ENCODE data around the gene SVIL. TPM values are rescaled to one million over a fixed set of nuclear protein-coding genes. Genes with fewer than 3 reads are reported as not detected.
A peak's percentile ranks its signal among the peaks of the same experiment; 100 is the strongest.

The SVIL gene
- total RNA-seq, 2 experiments from 2014 or later = 9.4 to 12.0 TPM

DNA sequence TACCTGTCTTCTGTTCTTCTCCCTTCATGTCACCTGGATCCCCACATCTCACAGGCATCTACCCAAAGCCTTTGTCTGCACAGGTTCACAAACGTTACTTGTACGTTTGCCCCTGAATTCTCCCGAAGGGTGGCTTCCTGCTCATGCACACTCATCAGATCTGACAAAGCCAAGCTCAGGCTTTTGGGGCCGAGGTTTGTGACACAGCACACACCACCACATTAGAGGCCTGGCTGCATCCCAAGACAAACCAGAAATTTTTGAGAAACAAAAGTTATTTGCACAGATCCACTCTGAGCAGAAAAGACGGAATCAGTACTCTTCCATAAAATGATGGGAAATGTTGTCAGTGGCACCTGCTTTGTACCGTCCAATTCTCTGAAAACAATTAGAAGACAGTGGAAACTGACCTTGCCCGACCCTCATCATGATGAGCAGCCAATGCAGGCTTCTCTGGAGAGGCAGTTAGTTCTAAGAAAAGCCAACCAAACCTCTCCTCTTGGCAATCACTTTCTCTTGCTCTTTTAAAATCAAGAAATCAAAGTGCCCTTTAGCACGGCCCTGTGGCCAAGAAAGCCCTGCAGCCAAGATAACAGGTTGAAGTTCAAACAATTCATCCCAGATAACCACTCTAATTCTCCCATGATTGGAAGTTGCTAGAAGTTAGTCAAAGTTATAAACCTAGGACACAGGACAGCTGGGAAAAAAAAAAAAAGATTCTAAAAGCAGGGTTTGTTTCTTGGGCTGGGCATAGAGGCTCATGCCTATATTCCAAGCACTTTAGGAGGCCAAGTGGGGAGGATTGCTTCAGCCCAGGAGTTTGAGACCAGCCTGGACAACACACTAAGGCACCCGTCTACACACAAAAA lies 13.6 kb upstream of the SVIL start:
- Mint-ChIP-seq H3K36me3 (peaks cover 10% of the 10 kb centered on the region), H3K27me3 (no peaks in the 10 kb centered on the region), H3K9me3 (no peaks in the 10 kb centered on the region), H3K4me1 (ENCODE audit: low read depth) (peaks cover 32% of the 10 kb centered on the region), H3K27ac (peak overlapping the region; percentile 4), H3K4me3 (no peak overlapping the region)
- intact Hi-C loops (cut with micrococcal nuclease) = loop anchor here (1.0 kb wide), 1 partner anchor 11 kb away; no protein-coding TSS in a partner anchor
- peak; percentile 47 for DNase-seq
- ChIA-PET POLR2A (interaction anchor here (1.6 kb wide), 1 partner anchor 10 kb away, joined by 4 read pairs; no protein-coding TSS in a partner anchor), CTCF (interaction anchor here (1.4 kb wide), 1 partner anchor 12 kb away, joined by 4 read pairs; no protein-coding TSS in a partner anchor)

DNA sequence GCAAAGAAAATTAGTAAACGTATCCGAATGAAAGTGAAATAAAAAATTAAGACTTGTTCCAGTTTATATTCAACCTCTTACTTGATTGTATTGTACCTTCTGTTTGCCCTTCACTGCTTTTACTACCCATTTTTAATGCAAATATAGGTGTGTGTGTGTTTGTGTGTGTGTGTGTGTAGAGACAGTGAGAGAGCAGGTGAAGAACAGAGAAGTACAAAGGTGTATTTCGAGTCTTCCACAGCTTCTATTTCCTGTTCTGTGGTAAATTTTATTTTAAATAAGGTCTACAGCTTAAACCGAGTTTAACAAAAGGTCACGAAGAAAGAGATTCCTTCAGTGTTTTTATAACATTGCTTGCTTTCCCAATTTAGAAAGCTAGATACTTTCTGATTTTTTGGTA lies 12.7 kb upstream of the SVIL start:
- no peak overlapping the region for H3K4me3 Mint-ChIP-seq
- H3K4me1 Mint-ChIP-seq (ENCODE audit: low read depth) = peaks cover 32% of the 10 kb centered on the region
- no peak overlapping the region for H3K27ac Mint-ChIP-seq
- no peak for DNase-seq
- CTCF ChIA-PET = no interaction called here
- intact Hi-C loops (cut with micrococcal nuclease) = loop anchor here (2.0 kb wide), 1 partner anchor 15 kb away; no protein-coding TSS in a partner anchor
- POLR2A ChIA-PET = interaction anchor here (1.6 kb wide), 1 partner anchor 10 kb away, joined by 4 read pairs; no protein-coding TSS in a partner anchor
- H3K36me3 Mint-ChIP-seq = peaks cover 4% of the 10 kb centered on the region
- H3K9me3 Mint-ChIP-seq = no peaks in the 10 kb centered on the region
- no peaks in the 10 kb centered on the region for H3K27me3 Mint-ChIP-seq

DNA sequence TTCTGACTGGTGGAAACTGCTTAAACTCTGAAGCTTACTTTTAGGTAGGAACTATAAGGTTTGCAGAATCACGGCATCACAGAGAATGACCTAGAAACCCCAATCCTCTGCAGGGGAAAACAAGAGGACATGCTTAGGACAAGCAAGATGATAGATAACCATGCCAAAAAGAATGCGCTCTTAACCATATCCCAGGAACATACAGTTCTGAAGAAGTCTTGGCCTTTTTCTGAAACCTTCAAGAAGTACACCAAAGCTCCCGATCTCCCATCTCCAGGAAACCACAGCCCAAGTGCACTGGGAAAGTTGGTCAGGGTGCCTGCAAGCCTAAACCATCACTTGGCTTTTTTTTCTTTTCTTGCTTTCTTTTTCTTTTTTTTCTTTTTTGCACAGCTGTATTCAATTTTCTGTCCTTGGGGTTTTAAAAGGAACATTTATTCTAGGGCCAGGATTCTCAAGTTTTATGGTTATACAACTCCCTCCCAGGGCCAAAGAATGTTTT lies 12.2 kb upstream of the SVIL start:
- H3K4me1 Mint-ChIP-seq (ENCODE audit: low read depth) = peaks cover 32% of the 10 kb centered on the region
- H3K4me3 Mint-ChIP-seq = no peak overlapping the region
- no peaks in the 10 kb centered on the region for H3K27me3 Mint-ChIP-seq
- no peak overlapping the region for H3K27ac Mint-ChIP-seq
- POLR2A ChIA-PET = no interaction called here
- peaks cover 2% of the 10 kb centered on the region for H3K36me3 Mint-ChIP-seq
- CTCF ChIA-PET = no interaction called here
- DNase-seq = no peak
- H3K9me3 Mint-ChIP-seq = no peaks in the 10 kb centered on the region
- intact Hi-C loops (cut with micrococcal nuclease) = loop anchor here (2.0 kb wide), 1 partner anchor 14 kb away; no protein-coding TSS in a partner anchor

DNA sequence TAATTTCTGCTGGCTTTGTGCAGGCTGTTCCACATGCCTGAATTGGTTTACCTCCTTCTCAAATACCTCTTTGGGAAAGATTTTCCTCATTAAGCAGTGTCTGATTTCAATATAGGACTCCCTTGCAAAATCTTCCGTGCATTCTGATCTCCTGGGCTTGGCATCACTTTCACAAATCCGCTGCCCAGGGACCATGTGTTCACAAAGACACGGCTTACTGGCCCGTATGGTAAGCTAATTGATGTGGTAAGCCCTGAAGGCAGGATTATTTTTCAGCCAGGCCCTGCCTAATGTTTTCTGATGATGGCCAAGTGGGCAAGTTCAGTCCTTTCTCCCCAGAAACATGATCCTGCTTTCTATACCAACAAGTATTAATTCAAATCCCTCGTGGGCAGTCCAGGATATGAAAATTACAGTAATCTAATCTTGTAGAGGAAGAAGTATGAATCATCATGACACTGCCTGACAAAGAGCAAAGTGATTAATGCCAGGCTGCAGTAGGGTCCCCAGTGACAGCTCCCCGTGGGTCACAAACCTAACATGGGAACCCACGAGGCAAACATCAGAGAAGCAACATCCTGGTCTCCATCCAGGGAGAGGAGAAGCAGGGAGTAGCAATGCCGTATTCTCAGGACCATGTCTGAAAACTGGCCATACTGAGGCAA lies 11.6 kb upstream of the SVIL start:
- no peak overlapping the region for H3K4me3 Mint-ChIP-seq
- no peaks in the 10 kb centered on the region for H3K9me3 Mint-ChIP-seq
- intact Hi-C loops (cut with micrococcal nuclease) = loop anchor here (2.0 kb wide), 1 partner anchor 14 kb away; no protein-coding TSS in a partner anchor
- no peaks in the 10 kb centered on the region for H3K27me3 Mint-ChIP-seq
- POLR2A ChIA-PET = no interaction called here
- DNase-seq = peak; percentile 37
- CTCF ChIA-PET = no interaction called here
- H3K4me1 Mint-ChIP-seq (ENCODE audit: low read depth) = peaks cover 32% of the 10 kb centered on the region
- H3K36me3 Mint-ChIP-seq = peaks cover 2% of the 10 kb centered on the region
- no peak overlapping the region for H3K27ac Mint-ChIP-seq

DNA sequence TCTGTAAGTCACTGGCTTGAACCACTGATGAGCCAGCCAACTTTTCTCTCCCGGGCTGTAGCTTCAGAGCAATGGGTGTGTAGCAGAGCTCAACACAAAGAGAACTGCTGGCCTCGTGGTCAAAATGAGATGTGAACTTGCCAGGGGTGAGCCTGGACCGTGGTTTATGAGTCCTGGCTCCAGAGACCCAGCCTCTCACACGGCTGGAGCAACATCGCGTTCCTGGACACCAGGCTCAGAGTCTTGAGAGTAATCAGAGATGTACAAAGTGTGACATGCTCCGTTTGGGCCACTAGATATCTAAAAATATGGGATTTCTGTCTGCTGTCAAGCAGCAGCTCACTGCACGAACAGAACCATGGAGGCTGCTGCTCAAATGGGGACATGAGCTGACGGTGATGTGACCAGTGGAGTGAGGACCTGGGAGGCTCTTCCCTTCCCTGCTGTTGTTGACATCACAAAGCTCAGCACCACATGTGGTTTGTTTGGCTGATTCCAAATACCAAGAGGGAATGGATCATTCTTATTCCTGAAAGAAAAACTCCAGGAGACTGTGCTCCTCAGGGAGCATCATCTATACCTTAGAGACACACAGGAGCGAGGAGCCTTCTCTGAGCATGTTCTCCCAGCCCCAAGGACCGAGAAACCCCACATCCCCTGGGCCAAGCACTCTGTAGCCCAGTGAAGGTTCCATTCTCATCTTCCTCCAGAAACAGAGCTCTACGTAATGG lies 9.2 kb upstream of the SVIL start:
- H3K27me3 Mint-ChIP-seq = no peaks in the 10 kb centered on the region
- ChIA-PET POLR2A (no interaction called here), CTCF (no interaction called here)
- intact Hi-C loops (cut with micrococcal nuclease) = no loop called here
- H3K4me1 Mint-ChIP-seq (ENCODE audit: low read depth) = peaks cover 30% of the 10 kb centered on the region
- peaks cover 2% of the 10 kb centered on the region for H3K36me3 Mint-ChIP-seq
- no peaks in the 10 kb centered on the region for H3K9me3 Mint-ChIP-seq
- no peak overlapping the region for H3K4me3 Mint-ChIP-seq
- no peak overlapping the region for H3K27ac Mint-ChIP-seq
- no peak for DNase-seq

DNA sequence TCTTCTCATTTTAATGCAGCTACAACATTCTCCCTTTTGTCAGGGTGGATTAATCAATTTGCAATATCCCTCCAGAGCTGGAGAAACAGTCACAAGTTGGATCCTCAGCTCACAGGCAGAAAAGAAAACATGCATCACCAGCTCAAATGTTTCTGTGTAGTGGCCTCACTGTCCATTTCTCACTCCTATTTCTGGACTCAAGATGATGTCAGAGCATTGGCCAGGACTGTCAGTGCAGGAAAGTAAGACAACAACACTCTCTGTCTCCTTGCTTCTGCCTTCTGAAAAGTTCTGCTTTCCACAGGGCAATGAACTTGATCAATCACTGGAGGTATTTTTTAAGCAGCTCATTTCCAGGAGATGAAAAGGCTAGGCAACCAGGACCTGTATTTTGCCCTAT lies 8.2 kb upstream of the SVIL start:
- Mint-ChIP-seq H3K27ac (no peak overlapping the region), H3K36me3 (peaks cover 2% of the 10 kb centered on the region), H3K9me3 (no peaks in the 10 kb centered on the region), H3K4me3 (no peak overlapping the region), H3K27me3 (no peaks in the 10 kb centered on the region), H3K4me1 (ENCODE audit: low read depth) (peaks cover 20% of the 10 kb centered on the region)
- DNase-seq = no peak
- intact Hi-C loops (cut with micrococcal nuclease) = no loop called here
- ChIA-PET CTCF (interaction anchor here (0.7 kb wide), 1 partner anchor 598 kb away, joined by 3 read pairs; no protein-coding TSS in a partner anchor), POLR2A (no interaction called here)

DNA sequence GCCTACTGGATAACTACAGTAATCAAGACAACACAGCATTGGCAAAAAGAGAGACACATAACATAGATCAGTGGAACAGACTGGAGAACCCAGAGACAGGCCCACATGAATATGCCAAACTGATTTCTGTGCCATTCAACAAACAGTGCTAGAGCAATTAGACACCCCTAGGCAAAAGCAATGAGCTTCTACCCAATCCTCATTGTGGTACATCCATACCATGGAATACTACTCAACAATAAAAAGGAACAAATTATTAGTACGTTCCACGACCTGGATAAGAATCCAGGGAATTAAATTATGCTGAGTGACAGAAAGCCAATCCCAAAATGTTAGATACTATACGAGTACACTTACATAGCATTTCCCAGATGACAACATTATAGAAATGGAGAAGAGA lies 2.8 kb upstream of the SVIL start:
- DNase-seq = no peak
- ChIA-PET CTCF (no interaction called here), POLR2A (no interaction called here)
- no peak overlapping the region for H3K27ac Mint-ChIP-seq
- intact Hi-C loops (cut with micrococcal nuclease) = no loop called here
- peaks cover 37% of the 10 kb centered on the region for H3K4me1 Mint-ChIP-seq (ENCODE audit: low read depth)
- H3K36me3 Mint-ChIP-seq = peaks cover 5% of the 10 kb centered on the region
- H3K27me3 Mint-ChIP-seq = no peaks in the 10 kb centered on the region
- H3K9me3 Mint-ChIP-seq = no peaks in the 10 kb centered on the region
- H3K4me3 Mint-ChIP-seq = no peak overlapping the region

DNA sequence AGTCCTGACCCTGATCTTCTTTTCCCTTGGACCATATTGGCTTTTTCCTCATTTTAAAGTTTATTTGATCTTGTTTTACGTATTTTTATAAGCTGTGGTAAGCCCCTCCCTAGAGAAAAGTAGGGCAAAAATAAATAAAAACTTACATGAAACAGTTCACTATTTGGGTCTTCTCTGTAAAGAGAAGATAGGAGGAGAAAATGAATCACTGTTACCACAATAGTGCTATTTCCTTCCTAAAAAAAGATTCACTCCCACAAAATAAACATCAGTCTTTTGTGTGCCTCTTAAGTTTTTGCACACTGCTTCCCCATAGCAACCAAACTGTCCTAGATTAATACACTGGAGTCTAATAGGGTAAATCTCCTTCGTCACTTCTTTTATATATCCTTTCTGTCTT lies 1.4 kb upstream of the SVIL start:
- H3K4me1 Mint-ChIP-seq (ENCODE audit: low read depth) = peaks cover 39% of the 10 kb centered on the region
- intact Hi-C loops (cut with micrococcal nuclease) = no loop called here
- no peaks in the 10 kb centered on the region for H3K27me3 Mint-ChIP-seq
- H3K9me3 Mint-ChIP-seq = no peaks in the 10 kb centered on the region
- ChIA-PET POLR2A (no interaction called here), CTCF (no interaction called here)
- H3K27ac Mint-ChIP-seq = no peak overlapping the region
- DNase-seq = no peak
- H3K36me3 Mint-ChIP-seq = peaks cover 5% of the 10 kb centered on the region
- no peak overlapping the region for H3K4me3 Mint-ChIP-seq

DNA sequence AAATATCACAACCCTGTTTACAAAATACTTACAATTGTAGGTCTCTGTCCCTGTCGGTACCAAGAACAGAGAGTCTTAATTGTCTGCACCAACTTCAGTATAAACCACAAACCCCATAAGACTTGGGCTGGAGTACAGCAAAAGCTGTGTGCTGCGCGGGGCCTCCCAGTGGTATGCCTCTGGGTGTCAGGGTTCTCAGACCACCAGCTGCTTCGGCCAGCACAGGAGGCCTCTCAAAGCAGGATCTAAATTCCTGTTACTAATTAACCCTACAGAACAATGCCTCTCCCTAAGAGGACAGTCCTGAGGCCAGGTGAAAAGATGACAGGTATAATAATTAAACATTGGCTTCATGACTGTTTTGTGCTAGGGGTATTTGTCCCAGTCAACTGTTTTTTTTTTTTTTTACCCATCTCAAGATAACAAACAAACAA lies 957 bp upstream of the SVIL start:
- Mint-ChIP-seq H3K4me1 (ENCODE audit: low read depth) (peaks cover 39% of the 10 kb centered on the region), H3K4me3 (no peak overlapping the region), H3K27me3 (no peaks in the 10 kb centered on the region), H3K27ac (peak overlapping the region; percentile 42), H3K9me3 (no peaks in the 10 kb centered on the region), H3K36me3 (peaks cover 5% of the 10 kb centered on the region)
- no peak for DNase-seq
- POLR2A ChIA-PET = no interaction called here
- CTCF ChIA-PET = interaction anchor here (1.2 kb wide), 1 partner anchor 46 kb away, joined by 3 read pairs; no protein-coding TSS in a partner anchor
- intact Hi-C loops (cut with micrococcal nuclease) = no loop called here

DNA sequence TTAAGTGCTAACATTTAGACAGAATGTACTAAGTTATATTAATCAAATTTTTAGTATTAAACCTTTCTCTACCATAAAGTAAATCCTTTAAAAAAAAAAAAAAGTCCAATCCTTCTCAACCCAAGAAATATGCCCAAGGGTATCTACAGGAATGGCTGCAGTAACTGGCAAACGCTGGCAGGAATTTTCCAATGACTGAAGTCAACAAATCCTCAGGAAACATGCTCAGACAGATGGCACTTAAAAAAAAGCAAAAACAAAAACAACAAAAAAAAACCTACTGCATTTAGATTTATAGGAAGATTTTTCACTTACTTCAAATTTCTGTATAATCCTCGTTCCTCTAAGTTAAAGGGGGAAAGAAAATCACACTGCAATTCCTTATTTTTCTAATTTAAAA lies 666 bp downstream of the SVIL start:
- H3K36me3 Mint-ChIP-seq = peaks cover 5% of the 10 kb centered on the region
- POLR2A ChIA-PET = no interaction called here
- intact Hi-C loops (cut with micrococcal nuclease) = no loop called here
- no peak overlapping the region for H3K4me3 Mint-ChIP-seq
- H3K27me3 Mint-ChIP-seq = no peaks in the 10 kb centered on the region
- H3K9me3 Mint-ChIP-seq = no peaks in the 10 kb centered on the region
- H3K27ac Mint-ChIP-seq = no peak overlapping the region
- CTCF ChIA-PET = interaction anchor here (1.1 kb wide), 1 partner anchor 23 kb away, joined by 6 read pairs; no protein-coding TSS in a partner anchor
- DNase-seq = no peak
- H3K4me1 Mint-ChIP-seq (ENCODE audit: low read depth) = peaks cover 42% of the 10 kb centered on the region

DNA sequence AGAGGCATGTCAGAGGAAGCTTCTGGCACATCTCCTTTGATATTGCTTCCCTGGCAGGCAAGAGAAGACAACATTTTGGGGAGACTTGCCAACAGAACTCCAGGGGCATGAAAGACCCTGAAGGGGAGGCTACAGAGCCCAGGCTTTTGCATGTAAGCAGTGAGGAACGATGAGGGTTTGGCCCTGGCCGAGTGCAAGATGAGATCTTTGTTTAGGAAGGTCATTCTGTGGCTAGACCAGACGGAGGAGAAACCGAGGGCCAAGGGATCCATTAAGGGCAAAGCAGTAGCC lies 3.8 kb downstream of the SVIL start:
- H3K36me3 Mint-ChIP-seq = no peaks in the 10 kb centered on the region
- no peaks in the 10 kb centered on the region for H3K9me3 Mint-ChIP-seq
- POLR2A ChIA-PET = no interaction called here
- CTCF ChIA-PET = no interaction called here
- no peaks in the 10 kb centered on the region for H3K27me3 Mint-ChIP-seq
- intact Hi-C loops (cut with micrococcal nuclease) = no loop called here
- no peak overlapping the region for H3K27ac Mint-ChIP-seq
- peaks cover 32% of the 10 kb centered on the region for H3K4me1 Mint-ChIP-seq (ENCODE audit: low read depth)
- no peak overlapping the region for H3K4me3 Mint-ChIP-seq
- DNase-seq = no peak
